Loucy (cell line): Measurements from ENCODE around the gene AVPR1B.

Experiments used
- CTCF ChIP-seq: fragments of 200-600 bp; sonication (generic); conservative IDR thresholded peaks from 2 replicates; pipeline ENCODE4 v1.5.1; 2014; ENCODE audit warnings: mild to moderate bottlenecking, antibody characterized with exemption, low read length
- EZH2phosphoT487 ChIP-seq: fragments of 200-600 bp; IDR thresholded peaks from 2 replicates; pipeline ENCODE4 v1.6.1; 2018; ENCODE audit warnings: antibody characterized with exemption, mild to moderate bottlenecking, moderate library complexity, borderline replicate concordance

GRCh38 chr1:206110161-206110560 lies 7.0 kb downstream of the AVPR1B start:
- no peak for TF ChIP-seq CTCF
- TF ChIP-seq EZH2phosphoT487, result no peak
